A673 (cell line): ENCODE results near the gene NEK8.

Source experiments
- EZH2 ChIP-seq: fragments of 200-600 bp; sonication (generic); IDR thresholded peaks from 2 replicates; pipeline ENCODE4 v1.6.1; 2017; ENCODE audit warnings: borderline replicate concordance, low read depth, mild to moderate bottlenecking, mixed read lengths, antibody characterized with exemption, low read length; ENCODE audit not compliant: poor library complexity, severe bottlenecking
- TF ChIP-seq, protein P1 (sequence below): fragments of 300-800, 200-600 bp; sonication (generic); conservative IDR thresholded peaks from 2 replicates; pipeline ENCODE4 v1.5.1; 2017; ENCODE audit warnings: low read depth, mild to moderate bottlenecking, antibody characterized with exemption, low read length, moderate library complexity, mixed read lengths

- TF ChIP-seq, protein P1, sequence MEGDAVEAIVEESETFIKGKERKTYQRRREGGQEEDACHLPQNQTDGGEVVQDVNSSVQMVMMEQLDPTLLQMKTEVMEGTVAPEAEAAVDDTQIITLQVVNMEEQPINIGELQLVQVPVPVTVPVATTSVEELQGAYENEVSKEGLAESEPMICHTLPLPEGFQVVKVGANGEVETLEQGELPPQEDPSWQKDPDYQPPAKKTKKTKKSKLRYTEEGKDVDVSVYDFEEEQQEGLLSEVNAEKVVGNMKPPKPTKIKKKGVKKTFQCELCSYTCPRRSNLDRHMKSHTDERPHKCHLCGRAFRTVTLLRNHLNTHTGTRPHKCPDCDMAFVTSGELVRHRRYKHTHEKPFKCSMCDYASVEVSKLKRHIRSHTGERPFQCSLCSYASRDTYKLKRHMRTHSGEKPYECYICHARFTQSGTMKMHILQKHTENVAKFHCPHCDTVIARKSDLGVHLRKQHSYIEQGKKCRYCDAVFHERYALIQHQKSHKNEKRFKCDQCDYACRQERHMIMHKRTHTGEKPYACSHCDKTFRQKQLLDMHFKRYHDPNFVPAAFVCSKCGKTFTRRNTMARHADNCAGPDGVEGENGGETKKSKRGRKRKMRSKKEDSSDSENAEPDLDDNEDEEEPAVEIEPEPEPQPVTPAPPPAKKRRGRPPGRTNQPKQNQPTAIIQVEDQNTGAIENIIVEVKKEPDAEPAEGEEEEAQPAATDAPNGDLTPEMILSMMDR: no peak
- no peak for TF ChIP-seq EZH2
Observed at GRCh38 chr17:28749516-28750177, 21.1 kb downstream of the NEK8 start.
